GM19324 (cell line): ENCODE measurements around the gene RRP1.

ENCODE experiments used
- ATAC-seq: cut with Tn5 transposase; IDR thresholded peaks from one replicate; pipeline ENCODE4 v1.9.1; 2021; ENCODE audit warnings: mild to moderate bottlenecking, moderate library complexity; ENCODE audit not compliant: unreplicated experiment, low FRiP score

The RRP1 gene

GRCh38 chr21:43758111-43758641 lies 31.2 kb upstream of the RRP1 start:
- ATAC-seq, result no peak

DNA sequence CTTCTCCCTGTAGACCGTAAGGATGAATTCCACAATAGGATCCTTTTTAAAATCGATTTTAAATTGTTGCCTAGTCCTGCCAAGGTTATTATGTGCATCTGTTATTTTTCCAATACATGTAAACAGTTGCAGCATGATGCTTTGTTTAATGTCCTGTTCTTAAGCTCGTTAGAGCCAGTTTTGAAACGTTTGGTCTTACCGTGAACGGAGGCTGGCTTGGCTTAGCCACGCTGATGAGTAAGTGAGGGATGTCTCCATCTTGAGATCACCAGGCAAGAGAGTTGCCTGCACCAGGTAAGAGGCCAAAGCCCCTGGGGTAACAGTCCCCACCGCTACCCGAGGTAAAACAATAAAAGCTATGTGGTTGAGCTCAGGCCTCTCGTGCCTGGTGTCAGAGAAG lies 30.6 kb upstream of the RRP1 start:
- no peak for ATAC-seq

DNA sequence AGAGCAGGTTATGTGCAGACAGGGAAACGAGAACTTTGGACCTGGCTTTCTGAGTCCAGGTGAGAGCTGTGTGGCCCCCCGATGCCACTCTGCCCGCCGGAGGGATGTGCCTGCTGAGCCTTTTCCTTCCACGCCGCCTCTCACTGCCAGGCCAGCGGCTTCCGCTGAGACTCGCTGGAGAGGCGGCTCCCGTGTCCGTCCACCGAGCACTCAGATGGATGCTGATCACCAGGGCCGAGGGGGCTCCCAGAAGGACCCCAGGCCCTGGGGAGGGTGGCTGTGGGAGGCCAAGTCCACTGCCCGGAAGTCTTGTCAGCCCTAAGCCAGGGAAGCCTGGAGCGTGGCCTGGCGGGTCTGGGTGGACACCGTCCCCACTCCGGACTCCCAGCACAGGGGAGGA lies 29.7 kb upstream of the RRP1 start:
- no peak for ATAC-seq

DNA sequence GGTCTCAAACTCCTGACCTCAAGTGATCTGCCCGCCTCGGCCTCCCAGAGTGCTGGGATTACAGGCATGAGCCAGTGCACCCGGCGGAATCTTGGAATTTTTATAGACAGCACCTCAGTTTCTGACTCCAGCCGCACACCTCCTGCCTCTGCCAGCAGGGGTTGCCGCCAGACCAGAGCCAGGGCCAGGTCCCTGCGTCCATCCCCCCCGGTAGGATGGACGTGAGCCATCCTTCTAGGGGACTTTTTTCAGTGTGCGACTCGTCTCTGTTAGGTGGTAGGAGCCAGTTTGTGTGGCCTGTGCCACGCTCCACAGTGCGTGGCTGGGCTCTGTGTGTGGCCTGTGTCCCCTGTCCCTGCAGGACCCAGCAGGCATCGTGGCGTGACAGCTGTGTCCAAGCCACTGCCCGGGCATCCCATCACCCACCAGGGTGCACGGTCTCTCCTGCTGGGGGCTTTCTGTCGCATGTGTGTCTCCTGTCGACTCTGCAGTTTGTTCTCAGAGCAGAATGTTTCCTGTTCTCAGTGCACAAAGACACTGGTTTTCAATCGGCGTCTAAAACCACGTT lies 28.9 kb upstream of the RRP1 start:
- no peak for ATAC-seq

- ATAC-seq, result no peak
Measured at GRCh38 chr21:43761886-43762285, 27.5 kb upstream of the RRP1 start.

- no peak for ATAC-seq
Measured at GRCh38 chr21:43762303-43763128, 26.9 kb upstream of the RRP1 start.

DNA sequence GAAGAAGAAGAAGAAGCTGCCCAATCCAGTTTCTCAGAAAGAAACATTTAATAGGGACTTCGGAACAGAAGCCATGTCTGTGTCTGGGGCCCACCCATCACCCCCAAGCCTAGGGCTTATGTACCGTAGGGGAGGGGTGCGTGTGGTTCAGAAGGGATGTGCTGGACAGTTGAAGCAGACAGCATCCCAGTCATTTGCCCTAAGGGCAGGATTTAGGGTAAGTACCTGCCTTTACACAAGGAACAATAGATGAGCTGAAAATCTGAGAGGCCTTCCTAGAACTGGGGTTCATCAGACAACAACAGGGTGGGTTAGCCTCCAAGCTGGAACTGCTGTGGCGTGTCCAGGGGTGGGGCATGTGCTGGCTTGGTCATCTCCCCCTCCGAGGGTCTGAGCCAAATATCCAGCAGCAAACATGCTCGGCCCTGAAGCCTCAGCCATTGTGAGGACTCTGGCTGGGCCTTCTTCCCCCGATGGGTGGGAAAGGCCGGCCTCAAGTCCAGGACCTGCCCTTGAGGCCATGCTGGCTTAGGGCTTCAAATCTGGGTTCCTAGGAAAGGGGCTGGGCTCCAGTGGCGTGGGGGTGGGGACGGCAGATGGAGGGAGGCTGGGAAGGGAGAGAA lies 25.4 kb upstream of the RRP1 start:
- no peak for ATAC-seq

GRCh38 chr21:43764576-43765495 lies 24.5 kb upstream of the RRP1 start:
- ATAC-seq, result no peak

DNA sequence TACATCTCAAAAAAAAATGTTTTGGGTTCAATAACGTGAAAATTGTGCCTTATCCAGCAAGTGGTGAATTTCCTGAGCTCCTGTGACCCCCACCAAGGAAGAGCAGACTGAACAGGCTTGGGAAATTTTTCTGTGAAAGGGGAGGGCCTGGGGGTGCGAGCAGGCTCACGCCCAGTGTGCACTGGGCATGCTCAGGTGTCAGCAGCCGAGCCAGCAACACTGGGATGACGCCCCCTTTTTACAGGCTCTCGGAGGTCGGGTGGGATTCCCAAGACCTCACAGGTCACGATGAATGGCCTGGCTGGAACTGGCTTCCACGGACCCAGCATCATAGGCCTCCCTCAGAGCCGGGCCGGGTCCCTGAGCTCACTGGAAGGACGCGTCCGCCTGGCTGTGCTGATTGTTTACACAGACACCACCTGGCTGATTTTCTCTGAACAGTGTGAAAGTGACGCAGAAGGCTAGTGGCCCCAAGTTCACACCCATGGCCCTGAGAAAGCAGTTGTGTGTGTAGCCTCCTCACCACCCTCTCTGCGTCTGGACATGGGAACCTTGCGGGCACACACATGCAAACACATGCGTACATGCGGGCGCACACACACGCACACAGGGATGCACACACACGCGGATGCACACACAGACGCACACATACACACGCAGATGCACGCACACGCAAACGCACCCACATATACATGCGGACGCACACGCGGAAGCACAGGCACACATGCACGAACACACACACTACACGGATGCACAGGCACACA lies 22.5 kb upstream of the RRP1 start:
- no peak for ATAC-seq

- ATAC-seq, result no peak
Measured at GRCh38 chr21:43767498-43767983, 21.8 kb upstream of the RRP1 start.

- no peak for ATAC-seq
Measured at GRCh38 chr21:43767984-43768867, 21.2 kb upstream of the RRP1 start.

GRCh38 chr21:43768868-43769167 lies 20.6 kb upstream of the RRP1 start:
- no peak for ATAC-seq

DNA sequence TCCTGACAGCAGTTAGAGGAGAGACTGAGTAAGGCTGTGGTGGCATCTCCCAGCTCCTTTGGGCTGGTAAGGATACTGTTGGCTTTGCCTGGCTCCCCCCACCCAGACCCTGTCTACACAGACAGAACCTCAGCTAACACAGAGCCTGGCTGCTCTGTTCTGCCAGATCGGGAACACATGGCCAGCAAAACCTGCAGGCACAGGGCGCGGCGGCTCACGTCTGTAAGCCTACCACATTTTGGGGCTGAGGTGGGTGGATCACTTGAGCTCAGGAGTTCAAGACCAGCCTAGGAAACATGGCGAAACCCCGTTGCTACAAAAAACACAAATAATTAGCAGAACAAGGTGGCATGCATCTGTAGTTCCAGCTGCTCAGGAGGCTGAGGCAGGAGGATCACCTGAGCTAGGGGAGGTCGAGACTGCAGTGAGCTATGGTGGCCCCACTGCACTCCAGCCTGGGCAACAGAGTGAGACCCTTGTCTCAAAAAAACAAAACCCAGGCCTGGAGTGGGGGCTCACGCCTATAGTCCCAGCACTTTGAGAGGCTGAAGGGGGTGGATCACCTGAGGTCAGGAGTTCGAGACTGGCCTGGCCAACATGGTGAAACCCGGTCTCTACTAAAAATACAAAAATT lies 19.9 kb upstream of the RRP1 start:
- ATAC-seq, result no peak

GRCh38 chr21:43770066-43770655 lies 19.2 kb upstream of the RRP1 start:
- no peak for ATAC-seq

DNA sequence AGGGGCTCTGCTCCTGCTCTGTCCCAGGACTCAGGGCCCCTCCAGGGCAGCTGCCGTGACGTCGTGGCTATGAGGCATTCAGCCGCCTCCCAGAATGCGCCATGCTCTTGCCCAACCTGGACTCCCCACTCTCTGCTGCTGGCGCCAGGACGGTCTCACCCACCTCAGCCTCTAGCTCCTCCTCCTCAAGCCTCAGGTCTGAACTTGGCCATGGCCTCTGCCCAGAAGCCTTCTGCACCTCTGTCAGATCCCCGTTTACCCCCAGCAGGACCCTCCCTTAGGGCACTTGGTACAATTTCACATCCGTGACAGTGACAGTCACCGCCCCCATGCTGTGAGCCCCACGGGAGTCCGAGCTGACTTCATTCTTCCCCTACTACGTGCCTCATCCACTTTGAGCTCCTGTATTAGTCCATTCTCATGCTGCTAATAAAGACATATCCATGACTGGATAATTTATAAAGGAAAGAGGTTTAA lies 18.1 kb upstream of the RRP1 start:
- ATAC-seq, result no peak

- no peak for ATAC-seq
Measured at GRCh38 chr21:43771698-43772424, 17.5 kb upstream of the RRP1 start.

DNA sequence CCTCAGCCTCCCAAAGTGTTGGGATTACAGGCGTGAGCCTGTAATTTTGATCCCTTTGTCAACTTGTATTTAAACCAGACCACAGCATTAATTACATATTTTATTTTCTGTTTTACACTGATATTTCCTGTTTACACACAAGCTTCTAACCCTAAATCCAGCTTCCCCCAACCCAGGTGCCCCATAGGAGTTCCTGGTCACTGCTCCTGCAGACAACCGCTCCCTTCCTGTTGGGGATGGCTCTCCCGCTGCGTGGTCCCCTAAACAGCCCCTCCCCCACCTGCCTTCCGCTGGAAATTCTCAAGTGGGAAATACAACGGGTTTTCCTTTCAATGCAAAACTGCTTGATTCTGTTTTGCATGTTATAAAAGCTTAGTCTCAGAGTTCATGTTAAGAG lies 17.0 kb upstream of the RRP1 start:
- ATAC-seq, result no peak
